Smooth muscle cell (in vitro differentiated cells): ENCODE measurements around the gene SIRPD. TPM values are rescaled to one million over a fixed set of nuclear protein-coding genes. Genes with fewer than 3 reads are reported as not detected.

Source experiments
- DNase-seq: peaks from one replicate; lab custom pipeline; 2025; ENCODE audit not compliant: unreplicated experiment; lab: John Stamatoyannopoulos, UW
- H2AFZ ChIP-seq: fragments of 200-600 bp; sonication (generic); 2 replicates; pipeline ENCODE4 v1.6.0; 2016; ENCODE audit warnings: antibody characterized with exemption, low read depth, mild to moderate bottlenecking
- H3F3A ChIP-seq: fragments of 200-600 bp; sonication (generic); 2 replicates; pipeline ENCODE4 v1.6.0; 2017; ENCODE audit warnings: antibody characterized with exemption, low read depth
- H3K27ac ChIP-seq: fragments of 200-600 bp; sonication (generic); 2 replicates; pipeline ENCODE4 v1.5.1; 2016; ENCODE audit warnings: low read depth, mild to moderate bottlenecking
- H3K27me3 ChIP-seq: fragments of 200-600 bp; sonication (generic); 2 replicates; pipeline ENCODE4 v1.6.1; 2016; ENCODE audit warnings: low read depth, mild to moderate bottlenecking
- H3K36me3 ChIP-seq: fragments of 200-600 bp; sonication (generic); 2 replicates; pipeline ENCODE4 v1.5.1; 2016; ENCODE audit warnings: low read depth
- H3K4me1 ChIP-seq: fragments of 200-600 bp; sonication (generic); 2 replicates; pipeline ENCODE4 v1.5.1; 2016; ENCODE audit warnings: low read depth
- H3K4me2 ChIP-seq: fragments of 200-600 bp; sonication (generic); 2 replicates; pipeline ENCODE4 v1.6.0; 2016; ENCODE audit warnings: mild to moderate bottlenecking
- H3K4me3 ChIP-seq: fragments of 200-600 bp; sonication (generic); 2 replicates; pipeline ENCODE4 v1.5.1; 2016; ENCODE audit warnings: mild to moderate bottlenecking
- H3K79me2 ChIP-seq: fragments of 200-600 bp; sonication (generic); 2 replicates; pipeline ENCODE4 v1.6.0; 2016; ENCODE audit warnings: low read depth, mild to moderate bottlenecking
- H3K9ac ChIP-seq: fragments of 200-600 bp; sonication (generic); 2 replicates; pipeline ENCODE4 v1.6.0; 2016; ENCODE audit warnings: low read depth
- H3K9me3 ChIP-seq: fragments of 200-600 bp; sonication (generic); replicated peaks from 2 replicates; pipeline ENCODE4 v1.5.1; 2016; ENCODE audit warnings: low read depth
- H4K20me1 ChIP-seq: fragments of 200-600 bp; sonication (generic); 2 replicates; pipeline ENCODE4 v1.6.0; 2016; ENCODE audit warnings: low read depth
- CTCF ChIP-seq: fragments of 200-600 bp; sonication (generic); IDR thresholded peaks from 2 replicates; pipeline ENCODE4 v1.5.1; 2017; ENCODE audit warnings: borderline replicate concordance, mild to moderate bottlenecking, antibody characterized with exemption; ENCODE audit not compliant: insufficient read depth, poor library complexity, severe bottlenecking
- WGBS: methylation state at CpG from one replicate; pipeline ENCODE4 v1.1.7; 2016; ENCODE audit warnings: low lambda C conversion rate; 5-methylcytosine and 5-hydroxymethylcytosine counted together
- polyA plus RNA-seq: library from polyadenylated mRNA; unstranded; fragments of >200 nt; fragmentation: Nextera tagmentation; extraction: Ambion mirVana; gene quantifications from 2 replicates; pipeline ENCODE4 v1.2.1, GENCODE V29; 2016
- total RNA-seq: library from RNA; depleted of rRNA; stranded (reverse); fragments of >200 nt; gene quantifications from 2 replicates; pipeline ENCODE4 v1.2.3, GENCODE V29; 2014

The SIRPD gene
- total and polyA plus RNA-seq, 2 experiments from 2014 or later: not detected

GRCh38 chr20:1533059-1533458 is 24.4 kb downstream of the SIRPD start:
- H3K36me3 ChIP-seq: no peaks in the 10 kb centered on the region
- no peak overlapping the region for H2AFZ ChIP-seq
- H4K20me1 ChIP-seq: no peaks in the 10 kb centered on the region
- H3K4me3 ChIP-seq: no peak overlapping the region
- H3K27me3 ChIP-seq: no peaks in the 10 kb centered on the region
- H3F3A ChIP-seq: no peaks in the 10 kb centered on the region
- no peak overlapping the region for H3K27ac ChIP-seq
- TF ChIP-seq CTCF: no peak
- no peak for DNase-seq
- H3K79me2 ChIP-seq: no peaks in the 10 kb centered on the region
- H3K9ac ChIP-seq: no peak overlapping the region
- 81% methylated on average over 4 of the region's 4 CpGs for WGBS
- H3K4me1 ChIP-seq: no peaks in the 10 kb centered on the region
- H3K4me2 ChIP-seq: no peak overlapping the region
- no peaks in the 10 kb centered on the region for H3K9me3 ChIP-seq

- H3K4me3 ChIP-seq: no peak overlapping the region
- no peaks in the 10 kb centered on the region for H4K20me1 ChIP-seq
- H3K36me3 ChIP-seq: no peaks in the 10 kb centered on the region
- H3K27me3 ChIP-seq: no peaks in the 10 kb centered on the region
- no peak for DNase-seq
- TF ChIP-seq CTCF: no peak
- no peak overlapping the region for H2AFZ ChIP-seq
- H3K27ac ChIP-seq: no peak overlapping the region
- H3K4me2 ChIP-seq: no peak overlapping the region
- no peak overlapping the region for H3K9ac ChIP-seq
- H3K4me1 ChIP-seq: no peaks in the 10 kb centered on the region
- H3K9me3 ChIP-seq: no peaks in the 10 kb centered on the region
- 10% methylated on average over 1 of the region's 1 CpG for WGBS
- H3K79me2 ChIP-seq: no peaks in the 10 kb centered on the region
- no peaks in the 10 kb centered on the region for H3F3A ChIP-seq
Observed at GRCh38 chr20:1528811-1529210, 28.7 kb downstream of the SIRPD start.

- Histone ChIP-seq H3K4me1 (no peaks in the 10 kb centered on the region), H3K4me3 (no peak overlapping the region), H4K20me1 (no peaks in the 10 kb centered on the region), H3K36me3 (no peaks in the 10 kb centered on the region), H3K79me2 (no peaks in the 10 kb centered on the region), H3K27me3 (no peaks in the 10 kb centered on the region), H3F3A (no peaks in the 10 kb centered on the region), H3K4me2 (no peak overlapping the region), H2AFZ (no peak overlapping the region), H3K9me3 (no peaks in the 10 kb centered on the region), H3K9ac (no peak overlapping the region), H3K27ac (no peak overlapping the region)
- TF ChIP-seq CTCF: no peak
- no peak for DNase-seq
Observed at GRCh38 chr20:1527923-1528322, 29.6 kb downstream of the SIRPD start.

- Histone ChIP-seq H3K4me1 (no peaks in the 10 kb centered on the region), H3K27me3 (peaks cover 5% of the 10 kb centered on the region)
- no peak for DNase-seq
Observed at GRCh38 chr20:1526896-1527295, 30.6 kb downstream of the SIRPD start.

More at GRCh38 chr20:1526896-1527295, 30.6 kb downstream of the SIRPD start:
- Histone ChIP-seq H2AFZ (no peak overlapping the region), H3K4me2 (no peak overlapping the region), H3K27ac (no peak overlapping the region), H3K36me3 (no peaks in the 10 kb centered on the region), H3K79me2 (no peaks in the 10 kb centered on the region), H4K20me1 (no peaks in the 10 kb centered on the region), H3K4me3 (no peak overlapping the region), H3K9me3 (no peaks in the 10 kb centered on the region), H3F3A (no peaks in the 10 kb centered on the region), H3K9ac (no peak overlapping the region)
- TF ChIP-seq CTCF: no peak
